ENCODE measurements around the gene CHCHD3.

Gene CHCHD3

DNA sequence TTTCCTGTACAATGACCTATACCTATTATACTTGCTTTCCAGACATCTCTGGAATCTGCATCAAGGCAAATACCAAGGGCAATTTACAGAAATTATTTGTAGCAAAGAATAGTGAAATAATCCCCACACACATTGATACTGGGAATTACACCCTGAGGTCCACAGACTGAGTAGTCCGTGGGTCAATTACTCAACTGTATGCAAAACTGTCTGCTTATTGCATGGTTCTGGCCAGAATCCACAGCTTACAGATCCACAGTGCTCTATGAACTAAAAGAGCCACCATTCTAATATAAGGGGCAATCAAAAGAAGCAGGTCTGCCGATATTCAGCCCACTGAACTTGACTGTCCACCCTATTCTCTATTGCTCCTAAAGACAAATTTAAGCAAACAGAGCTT lies 5.7 kb downstream of the CHCHD3 start:
- no peak for DNase-seq

DNA sequence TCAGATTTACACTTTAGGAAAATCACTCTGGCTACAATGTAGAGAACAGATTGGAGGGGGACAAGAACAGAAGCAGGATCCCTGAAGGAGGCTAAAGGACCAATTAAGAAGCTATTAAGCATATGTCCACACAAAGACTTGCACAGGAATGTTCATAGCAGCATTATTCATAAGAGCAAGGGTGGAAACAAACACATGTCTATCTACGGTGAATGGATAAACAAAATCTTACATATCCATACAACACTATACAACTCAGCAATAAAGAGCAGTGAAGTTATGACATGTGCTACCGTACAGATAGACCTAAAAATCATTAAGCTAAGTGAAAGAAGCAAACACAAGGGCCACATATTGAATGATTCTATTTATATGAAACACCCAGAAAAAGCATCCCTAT lies 10.4 kb downstream of the CHCHD3 start:
- no peak for DNase-seq

DNA sequence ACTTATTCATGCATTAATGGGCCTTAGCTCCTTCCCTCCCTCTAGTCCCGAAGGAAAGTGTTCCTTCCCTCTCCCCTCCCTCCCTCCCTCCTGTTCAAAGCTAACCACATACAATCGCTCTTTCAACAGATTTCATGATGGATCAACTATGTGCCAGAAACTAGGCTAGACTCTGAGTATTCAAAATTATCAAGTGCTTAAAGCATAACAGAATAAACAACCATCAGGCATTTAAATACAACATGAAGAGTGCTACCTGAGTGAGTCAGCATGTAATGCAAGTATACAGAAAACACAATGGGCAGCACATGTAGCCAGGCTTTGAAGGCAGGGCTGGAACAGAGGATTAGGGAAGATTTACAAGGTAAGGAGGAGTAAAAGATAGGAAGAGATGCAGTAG lies 11.3 kb downstream of the CHCHD3 start:
- DNase-seq: no peak

DNA sequence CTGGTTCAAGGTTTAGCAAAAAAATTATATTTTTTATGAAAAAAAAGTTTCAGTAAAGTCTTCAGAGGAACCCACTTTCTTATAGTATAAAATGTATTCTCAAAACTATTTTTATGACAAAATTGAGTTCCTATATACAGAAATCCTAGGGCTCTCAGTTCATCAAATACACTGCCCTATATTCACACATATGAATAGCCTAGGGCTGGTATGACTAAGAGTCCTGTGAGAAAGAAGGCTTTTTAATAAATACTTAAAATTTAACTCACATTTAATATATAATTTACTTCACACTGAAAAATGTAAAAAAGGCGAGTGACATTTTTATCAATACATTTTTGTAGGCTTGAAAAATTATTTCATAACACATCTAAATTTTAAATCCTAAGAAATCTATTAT lies 16.6 kb downstream of the CHCHD3 start:
- DNase-seq: no peak

DNA sequence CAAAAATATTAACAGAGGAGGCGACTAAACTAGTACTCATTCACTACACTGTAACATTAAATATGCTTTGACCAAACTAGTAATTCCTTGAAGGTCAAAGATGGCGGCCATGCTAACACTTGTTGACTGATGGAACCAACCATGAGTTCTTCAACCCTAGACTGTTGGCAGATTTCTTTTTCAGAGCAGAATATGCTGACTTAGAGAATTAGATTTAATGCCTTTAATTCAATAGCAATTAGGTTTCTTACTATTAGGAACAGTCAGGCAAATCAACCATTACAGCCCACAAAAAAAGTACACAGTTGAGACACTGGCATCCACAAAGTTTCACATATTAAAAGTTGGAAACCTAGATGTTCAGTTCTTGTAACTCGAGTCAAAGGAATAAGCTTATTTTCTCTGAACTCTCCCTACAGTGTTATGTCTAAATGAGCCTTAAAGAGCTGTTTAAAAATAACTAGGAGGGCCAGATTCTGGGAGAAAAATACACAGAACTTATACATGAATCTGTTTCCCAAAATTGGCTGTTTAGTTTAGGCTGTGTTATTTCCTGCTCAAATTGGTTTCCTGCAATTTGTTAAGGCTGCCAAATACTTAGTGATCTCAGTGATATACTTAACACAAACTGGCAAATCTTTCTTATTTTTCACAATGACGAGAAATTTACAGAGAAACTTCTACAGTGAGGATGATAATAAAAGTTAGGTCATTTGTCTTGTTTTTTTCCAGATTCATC lies 17.6 kb downstream of the CHCHD3 start:
- DNase-seq: no peak

DNA sequence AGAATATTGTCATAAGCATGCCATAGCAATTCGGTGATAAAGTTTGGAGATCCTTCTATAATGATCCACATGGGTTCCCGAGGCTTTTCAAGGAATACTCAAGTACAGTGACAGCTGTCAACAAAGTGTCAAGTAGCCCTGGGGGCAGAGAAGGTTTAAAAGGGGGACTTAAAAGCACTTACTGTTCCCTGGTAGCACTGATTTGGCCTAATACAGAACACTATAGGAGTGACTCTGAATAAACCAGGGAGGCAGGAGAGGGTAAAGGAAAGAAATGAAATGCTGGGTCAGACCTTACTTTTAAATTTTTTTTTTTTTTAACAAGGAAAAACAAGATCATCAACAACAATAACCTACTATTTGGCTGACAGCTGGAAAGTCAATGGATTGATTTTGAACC lies 20.1 kb downstream of the CHCHD3 start:
- no peak for DNase-seq

DNA sequence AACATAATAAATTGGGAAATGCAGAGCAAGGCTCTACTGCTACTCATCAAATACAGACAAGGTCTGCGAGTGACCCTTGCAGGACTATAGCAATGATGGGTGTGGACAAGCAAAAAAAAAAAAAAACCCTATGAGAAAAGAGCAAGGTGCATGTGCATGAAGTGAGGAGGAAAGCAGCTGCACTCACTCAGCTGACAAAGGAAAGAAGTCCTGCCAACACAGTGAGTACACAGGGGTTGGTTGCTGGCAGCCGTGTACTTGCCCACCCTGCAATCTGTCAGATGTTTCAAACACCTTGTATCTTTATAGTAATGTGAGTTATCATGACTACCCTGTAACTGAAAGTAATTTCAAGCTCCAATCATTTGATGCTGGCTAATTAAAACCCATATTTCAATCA lies 20.5 kb downstream of the CHCHD3 start:
- no peak for DNase-seq

DNA sequence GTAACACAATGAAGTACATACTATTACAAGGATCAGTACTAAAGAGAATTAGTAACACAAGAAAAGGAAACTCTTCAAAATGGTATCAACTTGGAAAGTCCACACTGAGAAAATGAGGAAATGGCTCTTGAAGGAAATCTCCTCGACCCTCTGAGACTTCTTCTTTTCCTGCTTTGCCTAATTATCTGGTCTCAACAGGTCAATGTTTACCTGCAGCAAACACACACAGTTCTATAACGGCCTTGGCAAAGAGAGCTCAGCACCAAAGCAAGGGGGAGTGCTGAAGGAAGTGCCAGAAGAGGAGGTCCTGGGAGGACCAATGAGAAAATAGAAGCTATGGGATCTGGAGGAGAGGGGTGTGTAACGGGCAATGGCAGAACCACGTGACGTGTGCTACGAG lies 21.9 kb downstream of the CHCHD3 start:
- DNase-seq: no peak

DNA sequence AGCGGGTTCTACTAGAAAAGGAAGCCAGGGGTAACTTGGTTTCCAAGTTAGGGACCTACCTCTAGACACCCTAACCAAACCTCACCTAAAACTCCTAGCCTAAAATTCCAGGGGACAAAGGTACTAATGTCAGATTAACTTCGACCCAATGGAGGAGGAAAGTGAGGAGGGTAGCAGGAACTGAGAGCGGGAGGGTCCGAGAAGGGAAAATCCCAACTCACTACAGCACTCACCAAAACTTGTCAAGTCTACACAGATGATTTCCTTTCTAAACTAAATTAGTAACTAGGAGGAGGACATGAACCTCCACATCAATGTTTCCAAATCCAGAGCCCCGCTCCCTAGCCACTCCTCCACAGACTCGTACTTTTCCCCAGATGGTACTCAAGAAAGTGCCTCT lies 22.6 kb downstream of the CHCHD3 start:
- no peak for DNase-seq

DNA sequence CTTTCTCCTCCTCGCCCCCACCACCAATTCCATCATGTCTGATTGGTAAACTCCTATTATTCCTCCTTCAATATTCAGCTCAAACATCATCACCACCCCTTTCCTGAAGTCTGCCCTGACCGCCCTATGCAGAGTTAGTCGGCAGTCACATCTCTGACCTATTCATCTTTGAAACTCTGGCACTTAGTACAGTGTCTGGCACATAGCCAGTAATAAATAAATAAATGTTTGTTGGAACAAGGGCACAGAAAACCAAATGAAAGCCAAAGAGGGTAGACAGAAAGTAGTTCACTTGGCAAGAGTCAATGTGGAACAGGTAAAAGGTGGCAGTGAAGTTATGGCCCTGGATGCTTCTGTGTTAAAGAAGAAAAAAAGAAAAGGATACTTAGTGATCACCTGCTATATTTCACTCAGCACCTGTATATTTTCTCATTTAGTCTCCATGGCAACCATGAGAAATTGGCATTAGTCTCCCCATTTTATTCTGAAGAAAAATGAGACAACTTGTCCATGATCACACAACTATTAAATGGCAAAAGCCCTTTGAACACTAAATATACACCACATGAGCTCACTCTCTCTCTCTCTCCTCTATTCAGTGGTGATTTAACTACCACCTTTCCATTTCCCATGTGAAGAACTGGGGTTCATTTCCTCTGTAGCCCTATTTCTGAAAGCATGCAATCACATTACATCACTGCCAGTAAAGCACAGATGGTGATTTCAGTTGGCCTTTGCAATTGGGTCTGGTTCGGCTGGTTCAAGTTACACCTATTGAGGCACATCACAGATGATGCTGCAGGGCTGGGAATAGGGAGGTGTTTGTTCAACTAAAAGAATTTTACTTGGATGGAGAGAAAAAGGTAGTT lies 25.3 kb downstream of the CHCHD3 start:
- DNase-seq: no peak

DNA sequence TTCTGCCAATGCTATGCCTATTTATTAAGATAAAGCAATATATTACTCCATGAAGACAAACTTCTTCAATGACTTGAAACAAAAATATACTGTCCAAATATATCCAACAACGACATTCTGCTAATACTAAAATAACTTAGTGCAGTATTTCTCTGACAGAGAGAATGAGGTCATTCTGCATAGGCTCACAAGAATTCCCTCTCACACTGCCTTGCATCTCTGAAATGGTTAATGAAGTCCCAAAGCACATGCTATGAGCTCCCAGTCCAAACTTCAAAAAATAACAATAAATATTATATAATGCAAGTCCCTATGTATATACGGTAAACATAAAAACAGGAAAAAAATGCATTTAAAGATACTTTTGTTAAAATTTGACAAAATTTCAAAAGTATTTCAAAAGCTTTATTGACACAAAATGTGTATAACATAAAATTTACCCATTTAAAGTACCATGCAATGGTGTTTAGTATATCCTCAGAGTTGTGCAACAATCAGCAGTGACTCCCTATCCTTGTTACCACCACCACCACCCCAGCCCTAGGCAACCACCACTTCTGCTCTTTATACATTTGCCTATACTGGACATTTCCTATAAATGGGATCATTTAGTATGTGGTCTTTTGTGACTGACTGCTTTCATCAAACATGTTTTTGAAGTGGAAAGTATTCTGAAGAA lies 27.6 kb downstream of the CHCHD3 start:
- no peak for DNase-seq

DNA sequence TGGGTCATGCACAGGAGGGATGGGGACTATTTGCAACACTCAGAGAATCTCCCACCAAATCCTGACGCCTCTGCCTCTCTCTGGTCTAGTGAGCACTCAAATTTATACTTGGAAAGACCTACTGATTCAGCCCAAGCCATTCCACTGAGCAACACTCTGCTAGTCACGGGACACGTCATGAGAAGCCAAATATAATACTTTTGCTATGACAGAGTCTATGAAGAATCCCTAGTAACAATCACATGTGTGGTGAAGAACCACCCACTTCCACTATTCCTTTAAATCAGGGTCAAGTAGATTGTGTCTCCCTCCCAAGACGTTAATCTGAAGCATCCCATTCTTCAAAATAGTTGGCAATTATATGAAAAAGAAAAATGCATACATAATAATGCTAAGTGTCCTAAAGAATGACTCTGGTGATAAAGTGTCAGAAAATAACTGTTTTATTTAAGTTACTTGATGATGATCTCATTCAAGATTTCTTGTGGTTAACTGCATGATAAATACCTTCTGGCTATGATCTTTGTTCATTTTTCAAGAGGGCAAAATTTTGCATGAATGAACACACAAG lies 28.5 kb downstream of the CHCHD3 start:
- no peak for DNase-seq

DNA sequence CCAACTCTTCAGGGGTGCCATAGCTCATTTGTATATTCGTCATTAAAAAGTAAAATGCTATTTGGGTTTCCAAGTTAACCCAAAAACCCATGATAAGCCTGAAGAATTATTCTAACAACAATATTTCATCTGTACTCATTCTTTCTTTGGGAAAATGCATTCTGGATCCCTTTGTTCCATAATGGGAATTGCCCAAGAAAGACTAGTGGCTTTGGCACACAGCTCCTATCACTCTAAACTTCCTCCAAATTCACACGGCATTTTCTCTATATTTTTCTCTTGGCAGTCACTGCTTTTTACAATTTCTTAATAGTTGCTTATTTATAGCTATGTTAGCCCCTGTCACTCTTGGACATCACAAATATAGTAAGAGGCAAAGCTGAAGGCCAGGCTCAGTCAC lies 29.1 kb downstream of the CHCHD3 start:
- no peak for DNase-seq

DNA sequence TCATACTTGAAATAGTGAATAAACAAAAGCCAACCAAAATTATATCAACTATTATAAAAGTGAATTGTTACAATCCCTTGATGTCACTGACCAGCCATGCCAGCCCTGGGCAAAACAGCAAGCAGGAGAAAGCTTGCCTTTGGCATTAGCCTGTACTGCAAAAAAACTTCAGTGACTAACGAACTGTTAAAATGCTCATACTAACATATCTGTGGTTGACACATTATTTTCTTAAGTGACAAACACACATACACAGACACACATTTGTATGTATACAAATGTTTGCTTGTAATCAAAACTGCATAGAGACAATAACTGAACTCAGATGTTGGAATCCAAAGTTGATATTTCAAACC lies 29.5 kb downstream of the CHCHD3 start:
- DNase-seq: no peak

DNA sequence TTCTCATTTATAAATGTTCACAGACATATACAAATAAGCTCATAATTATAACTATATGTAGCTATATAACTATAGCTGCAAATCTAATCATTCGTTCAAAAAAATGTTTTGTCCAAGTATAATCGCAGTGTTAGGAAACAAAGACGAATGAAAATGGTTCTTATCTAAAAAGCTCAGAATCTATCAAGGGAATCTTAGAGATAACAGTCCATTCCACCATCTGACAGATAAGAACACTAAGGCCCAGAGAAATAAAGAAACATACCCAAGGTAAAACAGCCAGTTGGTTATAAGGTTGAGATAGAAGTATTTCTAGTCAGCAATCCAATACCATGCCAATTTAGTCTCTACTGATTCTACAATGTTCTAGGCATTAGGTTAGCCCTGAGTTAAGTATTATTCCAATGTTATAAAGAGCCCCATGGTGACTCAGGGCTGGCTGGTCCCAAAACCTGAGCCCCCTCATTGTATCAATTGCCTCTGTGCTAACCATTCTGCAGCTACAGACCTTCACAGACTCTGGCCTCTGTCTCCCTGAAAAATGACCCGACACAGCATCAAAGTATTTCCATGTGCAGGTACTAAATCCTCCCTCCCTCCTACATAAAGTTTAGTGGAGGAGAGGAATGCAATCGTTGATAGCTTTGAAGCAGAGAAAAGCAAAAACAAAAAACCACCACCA lies 30.0 kb downstream of the CHCHD3 start:
- DNase-seq: no peak

DNA sequence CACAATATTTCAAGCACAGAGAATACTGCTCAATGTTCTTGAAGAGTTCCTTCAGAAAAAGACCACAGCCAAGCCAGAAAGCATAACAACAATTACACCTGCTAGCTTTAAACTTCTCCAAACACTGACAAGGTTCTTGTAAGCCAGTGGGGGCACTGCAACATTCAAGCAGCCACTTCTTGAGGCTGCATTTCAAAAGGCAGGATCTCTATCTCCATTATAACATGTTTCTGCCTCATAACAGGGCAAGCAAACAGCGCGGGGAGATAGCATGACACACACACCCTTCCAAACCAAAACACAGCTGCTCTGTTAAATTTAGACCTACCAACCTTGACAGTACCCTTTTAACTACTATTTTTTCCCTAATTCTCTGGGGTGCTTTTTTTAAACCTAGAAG lies 30.8 kb downstream of the CHCHD3 start:
- DNase-seq: peak; percentile 31

DNA sequence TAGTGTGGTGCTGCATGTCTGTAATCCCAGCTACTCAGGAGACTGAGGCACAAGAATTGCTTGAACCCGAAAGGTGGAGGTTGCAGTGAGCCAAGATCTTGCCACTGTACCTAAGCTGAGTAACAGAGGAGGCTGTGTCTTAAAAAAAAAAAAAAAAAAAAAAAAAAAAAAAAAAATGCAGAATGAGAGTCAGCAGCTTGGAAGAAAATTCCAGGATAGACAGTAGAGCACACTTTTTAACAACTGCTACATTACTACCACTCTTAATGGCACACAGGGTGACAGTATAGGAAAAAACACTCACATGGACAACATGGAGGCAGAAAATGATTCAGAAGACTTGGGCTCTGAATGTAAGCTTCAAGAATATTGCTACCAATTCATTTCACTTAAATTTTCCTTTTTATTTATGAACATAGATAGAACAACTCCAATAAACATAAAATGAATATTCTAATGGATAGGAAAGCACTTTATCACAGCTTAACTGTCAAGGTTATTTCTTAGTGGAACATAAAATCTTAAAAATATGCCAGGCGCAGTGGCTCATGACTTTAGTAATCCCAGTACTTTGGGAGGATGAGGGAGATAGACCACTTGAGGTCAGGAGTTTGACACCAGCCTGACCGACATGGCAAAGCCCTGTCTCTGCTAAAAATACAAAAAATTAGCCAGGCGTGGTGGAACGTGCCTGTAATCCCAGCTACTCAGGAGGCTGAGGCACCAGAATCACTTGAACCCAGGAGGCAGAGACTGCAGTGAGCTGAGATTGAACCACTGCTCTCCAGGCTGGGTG lies 31.5 kb downstream of the CHCHD3 start:
- no peak for DNase-seq

DNA sequence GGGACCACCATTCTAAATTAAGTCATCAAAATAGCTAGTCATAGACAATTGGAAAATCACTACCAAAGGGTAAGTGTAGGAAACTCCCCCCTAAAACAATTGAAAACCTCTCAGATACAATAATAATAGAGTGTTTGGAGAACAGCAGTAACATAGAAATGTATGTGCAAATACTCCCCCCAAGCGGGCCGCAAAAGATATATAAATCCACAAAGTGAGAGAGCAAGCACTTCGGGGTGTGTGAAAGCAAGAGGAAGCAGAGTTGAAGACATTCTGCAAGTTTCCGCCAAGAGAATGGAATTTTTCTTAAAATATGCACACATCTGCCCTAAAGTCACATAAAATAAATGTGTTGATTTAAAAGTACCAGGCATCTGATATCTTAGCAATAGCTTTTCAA lies 33.3 kb downstream of the CHCHD3 start:
- no peak for DNase-seq

DNA sequence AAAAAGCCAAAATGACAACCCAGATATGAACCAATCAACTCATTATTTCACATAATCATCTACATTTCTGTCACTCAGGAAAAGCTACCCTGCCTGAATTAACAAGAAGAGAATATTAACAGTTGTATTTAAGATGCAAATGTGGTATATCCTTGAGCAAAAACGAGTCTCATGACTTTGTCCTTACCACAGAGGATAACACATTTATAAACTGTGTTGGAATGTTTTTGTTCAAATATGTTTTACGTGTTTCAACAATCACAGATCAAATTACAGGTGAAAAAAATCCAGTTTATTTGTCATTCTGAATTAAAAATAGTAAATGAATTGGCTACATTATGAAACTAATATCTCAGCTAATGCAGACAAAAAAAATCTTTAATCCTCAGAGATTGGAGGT lies 34.6 kb downstream of the CHCHD3 start:
- DNase-seq: no peak

DNA sequence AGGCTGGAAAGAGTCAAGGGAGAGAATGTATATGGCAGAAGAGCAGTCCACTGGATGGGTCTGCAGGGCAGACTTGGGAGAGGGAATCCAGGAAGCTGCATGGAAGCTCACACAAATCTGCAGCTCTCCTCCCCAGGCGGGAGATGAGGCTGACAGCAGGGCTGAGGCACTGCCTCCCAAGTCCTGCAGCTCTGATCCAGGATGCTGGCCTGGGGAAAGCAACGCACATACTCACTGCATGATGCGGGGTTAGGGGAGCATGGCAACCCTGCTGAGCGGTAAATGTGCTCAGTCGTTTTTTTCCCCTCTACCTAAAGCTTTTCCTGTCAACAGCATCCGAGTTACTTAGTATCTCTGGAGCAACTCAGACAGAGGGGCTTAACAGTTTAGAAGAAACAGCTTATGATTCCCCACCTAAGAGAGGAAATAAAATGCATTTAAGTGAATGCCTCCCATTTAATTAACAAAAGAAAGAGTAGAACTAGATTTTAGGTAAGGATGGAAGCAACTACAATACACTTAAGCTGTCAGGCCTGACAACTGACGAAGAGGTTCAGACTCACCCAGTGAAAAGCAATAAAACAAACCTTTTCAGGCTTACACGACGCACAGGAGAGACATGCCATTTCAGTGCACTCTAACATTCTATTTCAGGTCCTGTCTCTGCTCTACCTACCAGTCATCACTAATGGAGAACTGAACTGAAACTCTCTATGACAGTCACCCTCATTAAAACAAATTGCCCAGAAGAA lies 37.0 kb downstream of the CHCHD3 start:
- DNase-seq: no peak

DNA sequence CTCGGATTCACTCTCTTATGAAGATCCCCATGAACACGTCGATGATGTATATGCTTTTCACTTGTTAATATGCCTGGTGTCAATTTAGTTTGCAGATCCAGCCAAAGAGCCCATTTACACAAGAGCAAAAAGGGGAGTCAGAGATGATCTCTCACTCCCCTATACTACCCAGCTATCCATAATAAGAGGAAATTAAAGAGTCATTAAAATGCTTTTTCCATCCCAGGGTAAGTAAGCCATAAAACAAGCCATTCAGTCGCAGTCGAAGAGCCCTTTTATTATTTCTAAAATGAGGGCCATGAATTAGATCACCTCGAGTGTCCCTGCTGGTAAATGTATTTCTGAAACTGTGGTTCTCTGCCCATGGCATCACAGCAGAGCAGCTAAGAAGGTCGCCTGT lies 41.2 kb downstream of the CHCHD3 start:
- no peak for DNase-seq
